WTC11 (cell line): ENCODE results near the gene TCF7L1. TPM values are rescaled to one million over a fixed set of nuclear protein-coding genes. Genes with fewer than 3 reads are reported as not detected.

Experiments used
- CBFB ChIP-seq: sonication (generic); formaldehyde crosslinking; IDR thresholded peaks from 2 replicates; pipeline ENCODE4 v1.8.1; 2022; ENCODE audit warnings: mild to moderate bottlenecking, low read depth, missing genetic modification reagents
- ESRRA ChIP-seq: sonication (generic); formaldehyde crosslinking; IDR thresholded peaks from 2 replicates; pipeline ENCODE4 v1.8.1; 2022; ENCODE audit warnings: mild to moderate bottlenecking, missing genetic modification reagents, borderline replicate concordance
- FOXK1 ChIP-seq: sonication (generic); formaldehyde crosslinking; IDR thresholded peaks from 2 replicates; pipeline ENCODE4 v1.8.0; 2022; ENCODE audit warnings: mild to moderate bottlenecking, moderate library complexity, missing genetic modification reagents
- FOXP1 ChIP-seq: sonication (generic); formaldehyde crosslinking; IDR thresholded peaks from 2 replicates; pipeline ENCODE4 v1.8.0; 2022; ENCODE audit warnings: missing genetic modification reagents, mild to moderate bottlenecking, moderate library complexity, borderline replicate concordance
- KAT7 ChIP-seq: sonication (generic); formaldehyde crosslinking; IDR thresholded peaks from 2 replicates; pipeline ENCODE4 v1.8.1; 2023; ENCODE audit warnings: missing genetic modification reagents, mild to moderate bottlenecking, borderline replicate concordance
- MXD4 ChIP-seq: fragments of 250-450 bp; sonication (Bioruptor Pico); IDR thresholded peaks from 2 replicates; pipeline ENCODE4 v1.8.0; 2021; ENCODE audit warnings: mild to moderate bottlenecking, moderate library complexity, borderline replicate concordance
- MYBL2 ChIP-seq: sonication (generic); formaldehyde crosslinking; IDR thresholded peaks from 2 replicates; pipeline ENCODE4 v1.8.1; 2023; ENCODE audit warnings: mild to moderate bottlenecking, moderate library complexity, missing genetic modification reagents
- NFATC4 ChIP-seq: fragments of 250-450 bp; sonication (Bioruptor Pico); IDR thresholded peaks from 2 replicates; pipeline ENCODE4 v1.9.0; 2021; ENCODE audit warnings: mild to moderate bottlenecking
- NFE2L1 ChIP-seq: sonication (generic); formaldehyde crosslinking; IDR thresholded peaks from 2 replicates; pipeline ENCODE4 v1.8.1; 2023; ENCODE audit warnings: missing genetic modification reagents
- RORB ChIP-seq: fragments of 250-450 bp; sonication (Bioruptor Pico); IDR thresholded peaks from 2 replicates; pipeline ENCODE4 v1.9.0; 2021; ENCODE audit warnings: mild to moderate bottlenecking
- SP1 ChIP-seq: sonication (generic); formaldehyde crosslinking; conservative IDR thresholded peaks from 2 replicates; pipeline ENCODE4 v1.8.1; 2022; ENCODE audit warnings: missing genetic modification reagents
- ZBTB21 ChIP-seq: sonication (generic); formaldehyde crosslinking; IDR thresholded peaks from 2 replicates; pipeline ENCODE4 v1.8.1; 2023; ENCODE audit warnings: mild to moderate bottlenecking, missing genetic modification reagents, borderline replicate concordance
- ZNF121 ChIP-seq: sonication (generic); formaldehyde crosslinking; IDR thresholded peaks from 2 replicates; pipeline ENCODE4 v1.8.0; 2023; ENCODE audit warnings: missing genetic modification reagents
- ZNF138 ChIP-seq: sonication (generic); formaldehyde crosslinking; conservative IDR thresholded peaks from 2 replicates; pipeline ENCODE4 v1.8.1; 2022; ENCODE audit warnings: mild to moderate bottlenecking, moderate library complexity, missing genetic modification reagents
- ZNF396 ChIP-seq: fragments of 250-450 bp; sonication (Bioruptor Pico); IDR thresholded peaks from 2 replicates; pipeline ENCODE4 v1.8.0; 2021; ENCODE audit warnings: mild to moderate bottlenecking, moderate library complexity, borderline replicate concordance
- ZNF423 ChIP-seq: fragments of 250-450 bp; sonication (Bioruptor Pico); IDR thresholded peaks from 2 replicates; pipeline ENCODE4 v2.1.2; 2022; ENCODE audit warnings: mild to moderate bottlenecking, moderate library complexity
- ZNF671 ChIP-seq: fragments of 250-450 bp; sonication (Bioruptor Pico); IDR thresholded peaks from 2 replicates; pipeline ENCODE4 v1.8.0; 2021; ENCODE audit warnings: mild to moderate bottlenecking
- total RNA-seq: library from RNA; stranded (reverse); gene quantifications from 3 replicates; pipeline ENCODE4 v1.2.3, GENCODE V29; 2021
- TF ChIP-seq, protein P1 (sequence below): sonication (generic); formaldehyde crosslinking; IDR thresholded peaks from 2 replicates; pipeline ENCODE4 v1.8.0; 2023; ENCODE audit warnings: mild to moderate bottlenecking, missing genetic modification reagents
- TF ChIP-seq, protein P2 (sequence below): fragments of 250-450 bp; sonication (Bioruptor Pico); IDR thresholded peaks from 2 replicates; pipeline ENCODE4 v1.9.0; 2021; ENCODE audit warnings: mild to moderate bottlenecking
- TF ChIP-seq, protein P3 (sequence below): sonication (generic); formaldehyde crosslinking; conservative IDR thresholded peaks from 2 replicates; pipeline ENCODE4 v1.8.1; 2023; ENCODE audit warnings: mild to moderate bottlenecking, low read depth, missing genetic modification reagents, moderate library complexity
- TF ChIP-seq, protein P4 (sequence below): fragments of 250-450 bp; sonication (Bioruptor Pico); IDR thresholded peaks from 2 replicates; pipeline ENCODE4 v1.9.0; 2021; ENCODE audit warnings: mild to moderate bottlenecking
- TF ChIP-seq, protein P5 (sequence below): sonication (generic); formaldehyde crosslinking; IDR thresholded peaks from 2 replicates; pipeline ENCODE4 v1.8.0; 2022; ENCODE audit warnings: mild to moderate bottlenecking, missing genetic modification reagents
- TF ChIP-seq, protein P6 (sequence below): sonication (generic); formaldehyde crosslinking; IDR thresholded peaks from 2 replicates; pipeline ENCODE4 v1.8.1; 2022; ENCODE audit warnings: low read depth, missing genetic modification reagents, borderline replicate concordance
- TF ChIP-seq, protein P7 (sequence below): sonication (generic); formaldehyde crosslinking; IDR thresholded peaks from 2 replicates; pipeline ENCODE4 v1.8.1; 2023; ENCODE audit warnings: mild to moderate bottlenecking, missing genetic modification reagents, moderate library complexity
- TF ChIP-seq, protein P8 (sequence below): sonication (generic); formaldehyde crosslinking; IDR thresholded peaks from 2 replicates; pipeline ENCODE4 v1.8.1; 2022; ENCODE audit warnings: low read depth, mild to moderate bottlenecking, moderate library complexity, missing genetic modification reagents, borderline replicate concordance

TCF7L1 gene
- total RNA-seq, 1 experiment from 2014 or later, result 104 TPM

DNA sequence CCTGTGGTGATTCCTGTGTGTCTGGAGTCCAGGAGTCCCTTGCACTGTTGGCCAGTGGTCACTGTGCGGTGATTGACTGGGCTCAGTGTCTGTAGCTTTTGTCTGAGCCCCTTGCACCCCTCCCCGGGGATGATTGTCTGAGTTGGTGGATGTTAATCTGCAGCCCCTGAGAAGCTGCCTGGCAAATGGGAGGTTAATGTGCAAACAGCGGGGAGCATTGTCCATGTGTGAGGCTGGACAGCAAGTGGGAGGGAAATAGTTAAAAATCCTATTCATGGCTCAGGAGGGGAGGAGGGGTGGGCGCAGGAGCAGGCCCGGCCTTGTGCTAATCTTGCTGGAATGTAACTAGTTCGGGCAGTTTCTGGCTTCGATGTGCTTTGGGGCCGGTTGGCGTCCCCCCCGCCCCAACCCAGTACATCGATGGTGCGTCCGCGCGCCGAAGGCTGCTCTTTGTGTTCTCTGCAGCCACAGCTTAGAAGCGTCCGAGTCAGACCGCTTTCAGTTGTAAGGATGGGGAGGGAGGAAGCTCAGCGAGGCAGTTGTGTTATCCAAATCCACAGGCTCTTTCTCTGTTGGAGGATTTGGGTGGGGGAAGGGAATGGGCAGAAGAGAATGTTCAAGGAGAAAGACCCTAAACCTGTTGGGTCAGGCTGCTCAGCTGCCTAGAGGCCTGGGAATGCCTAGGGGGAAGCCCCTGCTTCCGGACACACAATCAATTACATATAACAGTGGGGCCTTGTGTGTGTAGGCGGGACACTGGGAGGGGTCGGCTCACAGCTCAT is 122.8 kb downstream of the TCF7L1 start (continued):
- TF ChIP-seq, protein P1, sequence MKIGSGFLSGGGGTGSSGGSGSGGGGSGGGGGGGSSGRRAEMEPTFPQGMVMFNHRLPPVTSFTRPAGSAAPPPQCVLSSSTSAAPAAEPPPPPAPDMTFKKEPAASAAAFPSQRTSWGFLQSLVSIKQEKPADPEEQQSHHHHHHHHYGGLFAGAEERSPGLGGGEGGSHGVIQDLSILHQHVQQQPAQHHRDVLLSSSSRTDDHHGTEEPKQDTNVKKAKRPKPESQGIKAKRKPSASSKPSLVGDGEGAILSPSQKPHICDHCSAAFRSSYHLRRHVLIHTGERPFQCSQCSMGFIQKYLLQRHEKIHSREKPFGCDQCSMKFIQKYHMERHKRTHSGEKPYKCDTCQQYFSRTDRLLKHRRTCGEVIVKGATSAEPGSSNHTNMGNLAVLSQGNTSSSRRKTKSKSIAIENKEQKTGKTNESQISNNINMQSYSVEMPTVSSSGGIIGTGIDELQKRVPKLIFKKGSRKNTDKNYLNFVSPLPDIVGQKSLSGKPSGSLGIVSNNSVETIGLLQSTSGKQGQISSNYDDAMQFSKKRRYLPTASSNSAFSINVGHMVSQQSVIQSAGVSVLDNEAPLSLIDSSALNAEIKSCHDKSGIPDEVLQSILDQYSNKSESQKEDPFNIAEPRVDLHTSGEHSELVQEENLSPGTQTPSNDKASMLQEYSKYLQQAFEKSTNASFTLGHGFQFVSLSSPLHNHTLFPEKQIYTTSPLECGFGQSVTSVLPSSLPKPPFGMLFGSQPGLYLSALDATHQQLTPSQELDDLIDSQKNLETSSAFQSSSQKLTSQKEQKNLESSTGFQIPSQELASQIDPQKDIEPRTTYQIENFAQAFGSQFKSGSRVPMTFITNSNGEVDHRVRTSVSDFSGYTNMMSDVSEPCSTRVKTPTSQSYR (CRISPR knock-in tag), result peak; percentile 86; the same call in 1 of the 2 replicates
- TF ChIP-seq KAT7 (CRISPR knock-in tag), result 0 out of 2 replicates have a peak, but pooled peaks have one; percentile 35
- no peak for TF ChIP-seq ESRRA (CRISPR knock-in tag)
- no peak for TF ChIP-seq NFE2L1 (CRISPR knock-in tag)
- TF ChIP-seq, protein P2, sequence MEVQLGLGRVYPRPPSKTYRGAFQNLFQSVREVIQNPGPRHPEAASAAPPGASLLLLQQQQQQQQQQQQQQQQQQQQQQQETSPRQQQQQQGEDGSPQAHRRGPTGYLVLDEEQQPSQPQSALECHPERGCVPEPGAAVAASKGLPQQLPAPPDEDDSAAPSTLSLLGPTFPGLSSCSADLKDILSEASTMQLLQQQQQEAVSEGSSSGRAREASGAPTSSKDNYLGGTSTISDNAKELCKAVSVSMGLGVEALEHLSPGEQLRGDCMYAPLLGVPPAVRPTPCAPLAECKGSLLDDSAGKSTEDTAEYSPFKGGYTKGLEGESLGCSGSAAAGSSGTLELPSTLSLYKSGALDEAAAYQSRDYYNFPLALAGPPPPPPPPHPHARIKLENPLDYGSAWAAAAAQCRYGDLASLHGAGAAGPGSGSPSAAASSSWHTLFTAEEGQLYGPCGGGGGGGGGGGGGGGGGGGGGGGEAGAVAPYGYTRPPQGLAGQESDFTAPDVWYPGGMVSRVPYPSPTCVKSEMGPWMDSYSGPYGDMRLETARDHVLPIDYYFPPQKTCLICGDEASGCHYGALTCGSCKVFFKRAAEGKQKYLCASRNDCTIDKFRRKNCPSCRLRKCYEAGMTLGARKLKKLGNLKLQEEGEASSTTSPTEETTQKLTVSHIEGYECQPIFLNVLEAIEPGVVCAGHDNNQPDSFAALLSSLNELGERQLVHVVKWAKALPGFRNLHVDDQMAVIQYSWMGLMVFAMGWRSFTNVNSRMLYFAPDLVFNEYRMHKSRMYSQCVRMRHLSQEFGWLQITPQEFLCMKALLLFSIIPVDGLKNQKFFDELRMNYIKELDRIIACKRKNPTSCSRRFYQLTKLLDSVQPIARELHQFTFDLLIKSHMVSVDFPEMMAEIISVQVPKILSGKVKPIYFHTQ, result 0 out of 2 replicates have a peak, but pooled peaks have one; percentile 36
- TF ChIP-seq, protein P3, sequence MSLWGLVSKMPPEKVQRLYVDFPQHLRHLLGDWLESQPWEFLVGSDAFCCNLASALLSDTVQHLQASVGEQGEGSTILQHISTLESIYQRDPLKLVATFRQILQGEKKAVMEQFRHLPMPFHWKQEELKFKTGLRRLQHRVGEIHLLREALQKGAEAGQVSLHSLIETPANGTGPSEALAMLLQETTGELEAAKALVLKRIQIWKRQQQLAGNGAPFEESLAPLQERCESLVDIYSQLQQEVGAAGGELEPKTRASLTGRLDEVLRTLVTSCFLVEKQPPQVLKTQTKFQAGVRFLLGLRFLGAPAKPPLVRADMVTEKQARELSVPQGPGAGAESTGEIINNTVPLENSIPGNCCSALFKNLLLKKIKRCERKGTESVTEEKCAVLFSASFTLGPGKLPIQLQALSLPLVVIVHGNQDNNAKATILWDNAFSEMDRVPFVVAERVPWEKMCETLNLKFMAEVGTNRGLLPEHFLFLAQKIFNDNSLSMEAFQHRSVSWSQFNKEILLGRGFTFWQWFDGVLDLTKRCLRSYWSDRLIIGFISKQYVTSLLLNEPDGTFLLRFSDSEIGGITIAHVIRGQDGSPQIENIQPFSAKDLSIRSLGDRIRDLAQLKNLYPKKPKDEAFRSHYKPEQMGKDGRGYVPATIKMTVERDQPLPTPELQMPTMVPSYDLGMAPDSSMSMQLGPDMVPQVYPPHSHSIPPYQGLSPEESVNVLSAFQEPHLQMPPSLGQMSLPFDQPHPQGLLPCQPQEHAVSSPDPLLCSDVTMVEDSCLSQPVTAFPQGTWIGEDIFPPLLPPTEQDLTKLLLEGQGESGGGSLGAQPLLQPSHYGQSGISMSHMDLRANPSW (CRISPR knock-in tag), result no peak
- TF ChIP-seq, protein P4, sequence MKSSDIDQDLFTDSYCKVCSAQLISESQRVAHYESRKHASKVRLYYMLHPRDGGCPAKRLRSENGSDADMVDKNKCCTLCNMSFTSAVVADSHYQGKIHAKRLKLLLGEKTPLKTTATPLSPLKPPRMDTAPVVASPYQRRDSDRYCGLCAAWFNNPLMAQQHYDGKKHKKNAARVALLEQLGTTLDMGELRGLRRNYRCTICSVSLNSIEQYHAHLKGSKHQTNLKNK (CRISPR knock-in tag), result no peak
- no peak for TF ChIP-seq NFATC4 (CRISPR knock-in tag)
- no peak; the same call in 1 of the 2 replicates for TF ChIP-seq CBFB (CRISPR knock-in tag)
- peak; percentile 54; the same call in 1 of the 2 replicates for TF ChIP-seq ZNF423 (CRISPR knock-in tag)
- no peak; the same call in 1 of the 2 replicates for TF ChIP-seq FOXK1 (CRISPR knock-in tag)
- TF ChIP-seq, protein P5, sequence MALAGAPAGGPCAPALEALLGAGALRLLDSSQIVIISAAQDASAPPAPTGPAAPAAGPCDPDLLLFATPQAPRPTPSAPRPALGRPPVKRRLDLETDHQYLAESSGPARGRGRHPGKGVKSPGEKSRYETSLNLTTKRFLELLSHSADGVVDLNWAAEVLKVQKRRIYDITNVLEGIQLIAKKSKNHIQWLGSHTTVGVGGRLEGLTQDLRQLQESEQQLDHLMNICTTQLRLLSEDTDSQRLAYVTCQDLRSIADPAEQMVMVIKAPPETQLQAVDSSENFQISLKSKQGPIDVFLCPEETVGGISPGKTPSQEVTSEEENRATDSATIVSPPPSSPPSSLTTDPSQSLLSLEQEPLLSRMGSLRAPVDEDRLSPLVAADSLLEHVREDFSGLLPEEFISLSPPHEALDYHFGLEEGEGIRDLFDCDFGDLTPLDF (CRISPR knock-in tag), result 0 out of 2 replicates have a peak, but pooled peaks have one; percentile 20
- TF ChIP-seq, protein P6, sequence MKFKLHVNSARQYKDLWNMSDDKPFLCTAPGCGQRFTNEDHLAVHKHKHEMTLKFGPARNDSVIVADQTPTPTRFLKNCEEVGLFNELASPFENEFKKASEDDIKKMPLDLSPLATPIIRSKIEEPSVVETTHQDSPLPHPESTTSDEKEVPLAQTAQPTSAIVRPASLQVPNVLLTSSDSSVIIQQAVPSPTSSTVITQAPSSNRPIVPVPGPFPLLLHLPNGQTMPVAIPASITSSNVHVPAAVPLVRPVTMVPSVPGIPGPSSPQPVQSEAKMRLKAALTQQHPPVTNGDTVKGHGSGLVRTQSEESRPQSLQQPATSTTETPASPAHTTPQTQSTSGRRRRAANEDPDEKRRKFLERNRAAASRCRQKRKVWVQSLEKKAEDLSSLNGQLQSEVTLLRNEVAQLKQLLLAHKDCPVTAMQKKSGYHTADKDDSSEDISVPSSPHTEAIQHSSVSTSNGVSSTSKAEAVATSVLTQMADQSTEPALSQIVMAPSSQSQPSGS, result no peak
- no peak for TF ChIP-seq ZNF138 (CRISPR knock-in tag)
- TF ChIP-seq, protein P7, sequence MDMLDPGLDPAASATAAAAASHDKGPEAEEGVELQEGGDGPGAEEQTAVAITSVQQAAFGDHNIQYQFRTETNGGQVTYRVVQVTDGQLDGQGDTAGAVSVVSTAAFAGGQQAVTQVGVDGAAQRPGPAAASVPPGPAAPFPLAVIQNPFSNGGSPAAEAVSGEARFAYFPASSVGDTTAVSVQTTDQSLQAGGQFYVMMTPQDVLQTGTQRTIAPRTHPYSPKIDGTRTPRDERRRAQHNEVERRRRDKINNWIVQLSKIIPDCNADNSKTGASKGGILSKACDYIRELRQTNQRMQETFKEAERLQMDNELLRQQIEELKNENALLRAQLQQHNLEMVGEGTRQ, result peak; percentile 47; the same call in 1 of the 2 replicates
- no peak for TF ChIP-seq ZNF671 (CRISPR knock-in tag)
- TF ChIP-seq, protein P8, sequence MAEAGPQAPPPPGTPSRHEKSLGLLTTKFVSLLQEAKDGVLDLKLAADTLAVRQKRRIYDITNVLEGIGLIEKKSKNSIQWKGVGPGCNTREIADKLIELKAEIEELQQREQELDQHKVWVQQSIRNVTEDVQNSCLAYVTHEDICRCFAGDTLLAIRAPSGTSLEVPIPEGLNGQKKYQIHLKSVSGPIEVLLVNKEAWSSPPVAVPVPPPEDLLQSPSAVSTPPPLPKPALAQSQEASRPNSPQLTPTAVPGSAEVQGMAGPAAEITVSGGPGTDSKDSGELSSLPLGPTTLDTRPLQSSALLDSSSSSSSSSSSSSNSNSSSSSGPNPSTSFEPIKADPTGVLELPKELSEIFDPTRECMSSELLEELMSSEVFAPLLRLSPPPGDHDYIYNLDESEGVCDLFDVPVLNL (CRISPR knock-in tag), result no peak
- no peak for TF ChIP-seq ZNF396 (CRISPR knock-in tag)
- peak; percentile 25; the same call in 1 of the 2 replicates for TF ChIP-seq SP1
- TF ChIP-seq ZNF121, result peak; percentile 98
- no peak for TF ChIP-seq FOXP1 (CRISPR knock-in tag)
- no peak for TF ChIP-seq MXD4 (CRISPR knock-in tag)
- no peak for TF ChIP-seq ZBTB21 (CRISPR knock-in tag)
- TF ChIP-seq MYBL2, result no peak; the same call in 1 of the 2 replicates
- TF ChIP-seq RORB, result no peak
